Activated T-helper 17 cell treated with anti-CD3 and anti-CD28 coated beads, Interleukin-2, amount 50 U/mL, for 72 hours (primary cell): ENCODE data around the gene SDK2. TPM values are rescaled to one million over a fixed set of nuclear protein-coding genes. Genes with fewer than 3 reads are reported as not detected.

ENCODE experiments used
- ATAC-seq: fragments of 150-1000 bp; cut with Tn5 transposase; replicated peaks from 2 replicates; pipeline ENCODE4 v1.10.0; 2021; ENCODE audit warnings: mild to moderate bottlenecking, moderate library complexity
- H3K27ac Mint-ChIP-seq: one replicate; pipeline ENCODE4 v1.8.0; 2022; ENCODE audit warnings: mixed read lengths
- H3K27me3 Mint-ChIP-seq: one replicate; pipeline ENCODE4 v1.8.0; 2022; ENCODE audit warnings: mixed read lengths
- H3K36me3 Mint-ChIP-seq: one replicate; pipeline ENCODE4 v1.8.0; 2022; ENCODE audit warnings: low read depth, mild to moderate bottlenecking, mixed read lengths
- H3K4me1 Mint-ChIP-seq: one replicate; pipeline ENCODE4 v1.8.0; 2022; ENCODE audit warnings: mixed read lengths
- H3K4me3 Mint-ChIP-seq: one replicate; pipeline ENCODE4 v1.8.0; 2022; ENCODE audit warnings: mild to moderate bottlenecking, mixed read lengths
- H3K9me3 Mint-ChIP-seq: one replicate; pipeline ENCODE4 v1.8.0; 2022; ENCODE audit warnings: mixed read lengths
- total RNA-seq, 2 donors: library from RNA; stranded (reverse); gene quantifications; one replicate each; pipeline ENCODE4 v1.2.3, GENCODE V29; 2022

The SDK2 gene
- total RNA-seq, 2 donors from 2014 or later, result 0.19 to 0.26 TPM

- Mint-ChIP-seq H3K9me3 (no peaks in the 10 kb centered on the region), H3K4me3 (no peak overlapping the region), H3K27ac (no peak overlapping the region), H3K27me3 (no peaks in the 10 kb centered on the region), H3K36me3 (no peaks in the 10 kb centered on the region), H3K4me1 (no peaks in the 10 kb centered on the region)
- ATAC-seq, result no peak
These were observed 338.1 kb downstream of the SDK2 start for GRCh38 chr17:73305845-73306836.

- Mint-ChIP-seq H3K4me1 (no peaks in the 10 kb centered on the region), H3K36me3 (no peaks in the 10 kb centered on the region), H3K9me3 (no peaks in the 10 kb centered on the region), H3K27me3 (no peaks in the 10 kb centered on the region), H3K4me3 (peak overlapping the region; percentile 28), H3K27ac (no peak overlapping the region)
- peak; percentile 29 for ATAC-seq
These were observed 339.1 kb downstream of the SDK2 start for GRCh38 chr17:73304971-73305812.

GRCh38 chr17:73304438-73304837 lies 339.8 kb downstream of the SDK2 start:
- ATAC-seq, result no peak
- Mint-ChIP-seq H3K27ac (no peak overlapping the region), H3K4me1 (no peaks in the 10 kb centered on the region), H3K27me3 (no peaks in the 10 kb centered on the region), H3K36me3 (no peaks in the 10 kb centered on the region), H3K4me3 (peak overlapping the region; percentile 28), H3K9me3 (no peaks in the 10 kb centered on the region)

GRCh38 chr17:73302189-73302588 lies 342.1 kb downstream of the SDK2 start:
- Mint-ChIP-seq H3K27me3 (no peaks in the 10 kb centered on the region), H3K4me1 (no peaks in the 10 kb centered on the region), H3K9me3 (no peaks in the 10 kb centered on the region), H3K4me3 (no peak overlapping the region), H3K27ac (no peak overlapping the region), H3K36me3 (no peaks in the 10 kb centered on the region)
- ATAC-seq, result no peak

- Mint-ChIP-seq H3K4me3 (no peak overlapping the region), H3K27me3 (no peaks in the 10 kb centered on the region), H3K9me3 (no peaks in the 10 kb centered on the region), H3K27ac (no peak overlapping the region), H3K4me1 (no peaks in the 10 kb centered on the region), H3K36me3 (no peaks in the 10 kb centered on the region)
- no peak for ATAC-seq
These were observed 342.9 kb downstream of the SDK2 start for GRCh38 chr17:73301369-73301768.

- Mint-ChIP-seq H3K4me1 (no peaks in the 10 kb centered on the region), H3K27me3 (no peaks in the 10 kb centered on the region), H3K27ac (no peak overlapping the region), H3K4me3 (no peak overlapping the region), H3K9me3 (no peaks in the 10 kb centered on the region), H3K36me3 (no peaks in the 10 kb centered on the region)
- no peak for ATAC-seq
These were observed 343.9 kb downstream of the SDK2 start for GRCh38 chr17:73300392-73300791.

- Mint-ChIP-seq H3K4me3 (no peak overlapping the region), H3K27ac (no peak overlapping the region), H3K27me3 (no peaks in the 10 kb centered on the region), H3K9me3 (no peaks in the 10 kb centered on the region), H3K4me1 (no peaks in the 10 kb centered on the region), H3K36me3 (no peaks in the 10 kb centered on the region)
- no peak for ATAC-seq
These were observed 346.0 kb downstream of the SDK2 start for GRCh38 chr17:73297934-73298861.

- H3K27me3 Mint-ChIP-seq, result peaks cover 3% of the 10 kb centered on the region
- H3K9me3 Mint-ChIP-seq, result no peaks in the 10 kb centered on the region
- no peak overlapping the region for H3K27ac Mint-ChIP-seq
- H3K36me3 Mint-ChIP-seq, result no peaks in the 10 kb centered on the region
- ATAC-seq, result no peak
- no peak overlapping the region for H3K4me3 Mint-ChIP-seq
- H3K4me1 Mint-ChIP-seq, result peaks cover 16% of the 10 kb centered on the region
These were observed 350.7 kb downstream of the SDK2 start for GRCh38 chr17:73293480-73293911.

- Mint-ChIP-seq H3K36me3 (no peaks in the 10 kb centered on the region), H3K9me3 (no peaks in the 10 kb centered on the region), H3K27me3 (peaks cover 3% of the 10 kb centered on the region), H3K4me1 (peaks cover 16% of the 10 kb centered on the region), H3K4me3 (no peak overlapping the region), H3K27ac (no peak overlapping the region)
- no peak for ATAC-seq
These were observed 351.2 kb downstream of the SDK2 start for GRCh38 chr17:73293031-73293430.

- peaks cover 16% of the 10 kb centered on the region for H3K4me1 Mint-ChIP-seq
- H3K36me3 Mint-ChIP-seq, result no peaks in the 10 kb centered on the region
- H3K27me3 Mint-ChIP-seq, result peaks cover 3% of the 10 kb centered on the region
- H3K4me3 Mint-ChIP-seq, result no peak overlapping the region
- ATAC-seq, result peak; percentile 13
- no peaks in the 10 kb centered on the region for H3K9me3 Mint-ChIP-seq
- H3K27ac Mint-ChIP-seq, result no peak overlapping the region
These were observed 352.2 kb downstream of the SDK2 start for GRCh38 chr17:73292031-73292531.

GRCh38 chr17:73291260-73291801 lies 352.9 kb downstream of the SDK2 start:
- Mint-ChIP-seq H3K36me3 (no peaks in the 10 kb centered on the region), H3K27me3 (peaks cover 3% of the 10 kb centered on the region), H3K27ac (peak overlapping the region; percentile 59), H3K4me1 (peaks cover 16% of the 10 kb centered on the region), H3K9me3 (no peaks in the 10 kb centered on the region), H3K4me3 (peak overlapping the region; percentile 10)
- peak; percentile 84 for ATAC-seq

GRCh38 chr17:73290399-73291259 lies 353.6 kb downstream of the SDK2 start:
- H3K27ac Mint-ChIP-seq, result peak overlapping the region; percentile 59
- peaks cover 3% of the 10 kb centered on the region for H3K27me3 Mint-ChIP-seq
- H3K9me3 Mint-ChIP-seq, result no peaks in the 10 kb centered on the region
- no peaks in the 10 kb centered on the region for H3K36me3 Mint-ChIP-seq
- peak; percentile 13 for ATAC-seq
- peaks cover 16% of the 10 kb centered on the region for H3K4me1 Mint-ChIP-seq
- H3K4me3 Mint-ChIP-seq, result peak overlapping the region; percentile 10
